Activated T-cell treated with anti-CD3 and anti-CD28 coated beads, Interleukin-2, amount 50 U/mL, for 4 hours (primary cell): ENCODE measurements around the gene STUM. TPM values are rescaled to one million over a fixed set of nuclear protein-coding genes. Genes with fewer than 3 reads are reported as not detected.

Experiments used
- ATAC-seq, 2 donors: fragments of 200-7000 bp; cut with Tn5 transposase; one replicate each; pipeline ENCODE4 v1.10.0; 2021
- DNase-seq: peaks from one replicate; pipeline ENCODE4 v3.0.0-alpha.2; 2020
- H3K27me3 Mint-ChIP-seq: one replicate; pipeline ENCODE4 v1.8.0; 2021; ENCODE audit warnings: low read depth, mixed read lengths
- H3K36me3 Mint-ChIP-seq: one replicate; pipeline ENCODE4 v1.8.0; 2022; ENCODE audit warnings: mixed read lengths; ENCODE audit not compliant: insufficient read depth
- H3K4me1 Mint-ChIP-seq: one replicate; pipeline ENCODE4 v1.8.0; 2021; ENCODE audit warnings: low read depth, mixed read lengths
- H3K4me3 Mint-ChIP-seq: one replicate; pipeline ENCODE4 v1.8.0; 2021; ENCODE audit warnings: mild to moderate bottlenecking, moderate library complexity, mixed read lengths
- H3K9me3 Mint-ChIP-seq: one replicate; pipeline ENCODE4 v1.8.0; 2021; ENCODE audit warnings: mixed read lengths
- total RNA-seq, 3 donors: library from RNA; stranded (reverse); gene quantifications; one replicate each; pipeline ENCODE4 v1.2.1, GENCODE V29; 2021

Gene STUM
- total RNA-seq, 3 donors from 2014 or later = not detected

- Mint-ChIP-seq H3K4me3 (no peak overlapping the region), H3K9me3 (peaks cover 4% of the 10 kb centered on the region)
Observed at GRCh38 chr1:226525750-226526149, 22.8 kb upstream of the STUM start.

GRCh38 chr1:226526801-226527595, 21.6 kb upstream of the STUM start:
- no peaks in the 10 kb centered on the region for H3K4me1 Mint-ChIP-seq
- no peak overlapping the region for H3K4me3 Mint-ChIP-seq
- H3K9me3 Mint-ChIP-seq = peaks cover 4% of the 10 kb centered on the region
- DNase-seq = no peak
- ATAC-seq = no peak
- H3K36me3 Mint-ChIP-seq = no peaks in the 10 kb centered on the region
- peaks cover 17% of the 10 kb centered on the region for H3K27me3 Mint-ChIP-seq

More at GRCh38 chr1:226525750-226526149, 22.8 kb upstream of the STUM start:
- no peak for ATAC-seq
- Mint-ChIP-seq H3K36me3 (no peaks in the 10 kb centered on the region), H3K4me1 (no peaks in the 10 kb centered on the region), H3K27me3 (peaks cover 11% of the 10 kb centered on the region)
- no peak for DNase-seq

DNA sequence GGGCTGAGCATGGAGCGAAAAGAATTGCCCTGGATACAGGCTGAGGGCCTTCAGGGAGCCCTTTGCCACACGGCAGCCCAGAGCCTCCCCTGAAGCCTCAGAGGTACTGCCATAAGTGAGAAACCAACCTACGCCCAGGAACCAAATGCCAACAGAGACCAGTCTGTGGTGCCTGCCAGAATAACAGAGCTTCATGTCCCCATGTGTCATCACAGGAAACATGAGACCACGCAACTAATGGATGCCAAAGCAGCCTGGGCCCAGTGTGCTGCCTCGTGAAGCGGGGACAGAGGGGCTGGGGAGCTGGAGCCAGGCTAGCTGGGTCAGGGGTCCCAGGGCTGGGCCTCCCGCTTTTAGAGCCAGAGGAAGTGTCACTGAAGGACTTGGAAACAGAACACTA, 18.7 kb upstream of the STUM start:
- Mint-ChIP-seq H3K27me3 (peaks cover 13% of the 10 kb centered on the region), H3K9me3 (no peaks in the 10 kb centered on the region), H3K36me3 (no peaks in the 10 kb centered on the region), H3K4me3 (no peak overlapping the region), H3K4me1 (no peaks in the 10 kb centered on the region)
- no peak for DNase-seq
- no peak for ATAC-seq

DNA sequence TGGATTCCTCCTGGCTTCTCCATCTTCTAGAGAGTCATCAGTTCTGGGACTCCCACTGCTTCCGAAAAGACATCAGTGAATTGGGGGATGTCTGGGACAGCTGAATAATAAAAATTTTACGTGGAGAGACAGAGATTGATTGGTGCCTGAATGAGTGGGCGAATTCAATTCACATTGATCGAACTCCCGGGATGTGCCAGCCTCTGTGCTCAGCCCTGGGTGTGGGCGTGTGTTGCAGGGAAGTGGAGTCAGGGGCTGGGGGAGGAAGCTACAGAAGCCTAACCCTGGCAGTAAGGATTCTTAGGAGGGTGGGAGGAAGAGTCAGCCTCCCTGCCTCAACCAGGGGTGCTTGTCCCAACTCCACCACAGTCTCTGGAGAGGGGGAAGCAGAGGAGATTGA, 18.0 kb upstream of the STUM start:
- H3K4me1 Mint-ChIP-seq = no peaks in the 10 kb centered on the region
- H3K27me3 Mint-ChIP-seq = peaks cover 13% of the 10 kb centered on the region

DNA sequence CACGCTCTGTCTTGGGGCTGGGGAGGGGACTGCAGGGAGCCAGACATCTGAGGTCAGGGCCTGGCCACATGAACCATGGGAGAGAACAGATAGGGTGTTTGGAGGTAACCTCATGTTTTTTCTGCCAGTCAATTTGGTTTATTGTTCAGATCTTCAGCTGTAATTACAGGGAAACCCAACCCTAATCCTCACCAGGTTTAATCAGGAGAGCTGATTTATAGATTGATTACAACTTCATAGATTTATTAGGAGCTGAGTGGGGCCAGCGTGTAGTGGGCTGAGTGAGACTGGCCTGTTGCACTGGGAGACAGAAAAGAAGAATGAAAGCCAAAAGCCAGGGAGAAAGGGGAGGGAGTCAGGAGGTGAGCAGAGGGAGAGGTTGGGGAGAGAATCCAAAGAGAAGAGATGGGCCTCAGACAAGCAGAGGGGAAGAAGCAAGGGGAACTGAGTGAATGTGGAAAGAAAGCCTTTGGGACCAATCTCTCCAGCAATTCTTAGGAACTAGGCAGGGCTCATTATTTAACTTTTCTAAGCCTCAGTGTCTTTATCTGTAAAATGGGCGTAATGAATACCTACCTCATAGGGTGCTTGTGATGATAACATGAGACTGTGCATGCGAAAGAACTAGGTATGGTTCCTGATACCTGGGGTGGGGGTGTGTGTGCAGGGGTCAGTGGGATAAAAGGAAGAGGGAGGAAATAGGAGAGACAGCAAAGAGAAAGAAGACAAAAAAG, 17.0 kb upstream of the STUM start:
- H3K9me3 Mint-ChIP-seq = no peaks in the 10 kb centered on the region
- no peaks in the 10 kb centered on the region for H3K4me1 Mint-ChIP-seq
- no peak overlapping the region for H3K4me3 Mint-ChIP-seq
- ATAC-seq = no peak
- no peak for DNase-seq
- H3K36me3 Mint-ChIP-seq = no peaks in the 10 kb centered on the region
- peaks cover 13% of the 10 kb centered on the region for H3K27me3 Mint-ChIP-seq

More for the DNA sequence above, 18.0 kb upstream of the STUM start:
- Mint-ChIP-seq H3K36me3 (no peaks in the 10 kb centered on the region), H3K9me3 (no peaks in the 10 kb centered on the region), H3K4me3 (no peak overlapping the region)
- ATAC-seq (no peak), DNase-seq (no peak)

DNA sequence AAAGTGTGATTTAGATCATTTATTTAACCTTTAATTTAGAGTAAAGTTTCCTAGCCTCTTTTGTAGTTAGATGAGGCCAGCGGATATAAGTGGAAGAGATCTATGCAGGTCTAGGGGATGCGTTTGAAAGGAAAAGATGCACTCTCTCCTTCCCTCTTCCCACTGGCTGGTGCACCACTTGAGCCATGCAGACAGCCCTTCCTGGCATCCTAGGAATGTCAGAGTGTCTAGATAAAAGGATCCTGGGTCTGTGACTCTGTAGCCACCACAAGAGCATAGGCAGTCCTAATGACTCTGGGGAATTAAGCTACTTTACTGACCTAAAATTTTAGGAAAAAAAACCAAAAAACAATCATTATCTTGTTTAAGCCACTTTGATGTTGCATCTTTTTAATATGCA, 16.0 kb upstream of the STUM start:
- Mint-ChIP-seq H3K9me3 (no peaks in the 10 kb centered on the region), H3K27me3 (peaks cover 13% of the 10 kb centered on the region), H3K4me3 (no peak overlapping the region), H3K36me3 (no peaks in the 10 kb centered on the region), H3K4me1 (no peaks in the 10 kb centered on the region)
- ATAC-seq = no peak
- DNase-seq = no peak

DNA sequence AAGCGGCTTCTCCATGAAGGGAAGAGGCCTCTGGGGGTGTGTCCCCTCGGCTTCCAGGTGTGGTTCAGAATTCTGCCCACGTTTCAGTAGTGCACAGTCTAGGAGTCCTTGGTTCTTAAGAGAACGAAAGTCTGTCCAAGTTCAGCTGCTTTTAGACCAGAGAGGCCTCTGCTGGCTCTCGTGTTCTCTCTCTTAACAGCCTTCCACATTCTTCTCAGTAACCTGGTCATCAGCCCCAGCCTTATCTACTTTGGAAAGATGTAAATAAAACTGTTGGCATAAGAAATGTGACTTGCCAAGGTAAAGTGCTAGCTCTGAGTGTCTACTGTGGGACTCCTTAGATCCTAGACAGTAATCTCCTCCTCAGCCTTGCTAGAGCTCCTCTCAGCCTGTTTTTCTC, 15.3 kb upstream of the STUM start:
- peaks cover 12% of the 10 kb centered on the region for H3K27me3 Mint-ChIP-seq
- no peaks in the 10 kb centered on the region for H3K9me3 Mint-ChIP-seq
- H3K36me3 Mint-ChIP-seq = no peaks in the 10 kb centered on the region
- no peak overlapping the region for H3K4me3 Mint-ChIP-seq
- no peak for ATAC-seq
- no peaks in the 10 kb centered on the region for H3K4me1 Mint-ChIP-seq
- no peak for DNase-seq

- H3K4me1 Mint-ChIP-seq = no peaks in the 10 kb centered on the region
- no peaks in the 10 kb centered on the region for H3K36me3 Mint-ChIP-seq
- no peak for DNase-seq
- no peak for ATAC-seq
- peaks cover 11% of the 10 kb centered on the region for H3K27me3 Mint-ChIP-seq
- H3K9me3 Mint-ChIP-seq = no peaks in the 10 kb centered on the region
- no peak overlapping the region for H3K4me3 Mint-ChIP-seq
Observed at GRCh38 chr1:226534098-226534497, 14.5 kb upstream of the STUM start.

DNA sequence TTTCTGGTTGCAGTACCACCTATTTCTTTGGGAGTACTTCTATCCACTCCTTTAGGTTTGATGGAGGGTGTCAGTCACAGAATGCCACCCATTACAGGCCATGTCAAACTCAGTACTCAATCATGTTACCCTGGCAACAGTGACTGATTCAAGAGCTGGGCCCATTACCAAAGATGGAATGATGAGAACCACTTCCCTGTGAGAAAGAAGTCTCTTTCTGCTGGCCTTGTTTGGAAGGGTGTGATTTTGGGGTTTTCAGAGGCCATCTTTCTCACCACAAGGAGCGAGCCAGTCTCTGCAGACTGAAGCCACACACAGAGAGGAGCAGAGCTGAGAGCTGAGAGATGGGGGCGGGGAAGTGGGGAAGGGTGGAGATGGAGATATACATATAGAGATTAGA, 13.9 kb upstream of the STUM start:
- no peaks in the 10 kb centered on the region for H3K36me3 Mint-ChIP-seq
- no peak for ATAC-seq
- no peaks in the 10 kb centered on the region for H3K9me3 Mint-ChIP-seq
- DNase-seq = no peak
- H3K4me1 Mint-ChIP-seq = no peaks in the 10 kb centered on the region
- no peak overlapping the region for H3K4me3 Mint-ChIP-seq
- H3K27me3 Mint-ChIP-seq = peaks cover 10% of the 10 kb centered on the region

DNA sequence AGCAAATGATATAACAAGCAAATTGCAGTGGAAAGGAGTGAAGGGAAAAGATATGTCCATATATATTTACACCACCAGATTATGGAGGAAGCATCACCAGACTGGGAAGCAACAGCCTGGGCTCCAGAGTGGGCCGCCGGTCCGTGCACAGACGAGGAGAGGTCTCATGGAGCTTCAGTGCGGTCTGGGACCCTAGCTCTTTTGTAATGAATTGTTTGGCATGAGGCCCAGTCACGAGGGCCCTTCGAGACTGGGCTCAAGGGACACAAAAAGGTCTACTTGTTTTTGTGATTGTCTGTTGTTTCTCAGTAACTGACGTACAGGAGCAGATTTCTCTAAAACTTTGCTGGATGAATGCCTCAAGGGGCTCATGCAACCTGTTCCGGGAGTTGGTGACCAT, 12.9 kb upstream of the STUM start:
- Mint-ChIP-seq H3K4me3 (no peak overlapping the region), H3K36me3 (no peaks in the 10 kb centered on the region)
- no peak for ATAC-seq

DNA sequence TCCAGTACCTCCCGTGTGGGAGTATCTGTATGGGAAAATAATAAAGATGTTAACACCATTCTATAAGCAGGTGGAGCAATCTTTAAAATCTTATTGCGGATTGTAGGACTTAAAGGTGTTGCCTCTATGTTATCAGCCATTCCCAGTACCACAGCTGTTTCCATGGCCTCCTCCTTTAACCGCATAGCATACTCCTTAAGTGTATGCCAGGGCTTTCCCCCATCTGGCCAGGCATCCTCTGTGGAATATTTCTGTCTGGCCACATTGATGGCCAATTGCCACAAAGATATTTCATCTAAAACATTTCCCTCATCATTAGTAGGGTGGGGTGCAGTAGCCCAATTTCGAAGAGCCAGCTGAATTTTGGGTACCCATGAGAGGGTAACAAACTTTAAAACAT, 7.3 kb upstream of the STUM start:
- Mint-ChIP-seq H3K36me3 (no peaks in the 10 kb centered on the region), H3K9me3 (no peaks in the 10 kb centered on the region), H3K4me3 (no peak overlapping the region), H3K27me3 (peaks cover 7% of the 10 kb centered on the region), H3K4me1 (no peaks in the 10 kb centered on the region)
- DNase-seq (no peak), ATAC-seq (no peak)

More for the DNA sequence above, 12.9 kb upstream of the STUM start:
- Mint-ChIP-seq H3K27me3 (peaks cover 7% of the 10 kb centered on the region), H3K9me3 (no peaks in the 10 kb centered on the region), H3K4me1 (no peaks in the 10 kb centered on the region)
- no peak for DNase-seq

DNA sequence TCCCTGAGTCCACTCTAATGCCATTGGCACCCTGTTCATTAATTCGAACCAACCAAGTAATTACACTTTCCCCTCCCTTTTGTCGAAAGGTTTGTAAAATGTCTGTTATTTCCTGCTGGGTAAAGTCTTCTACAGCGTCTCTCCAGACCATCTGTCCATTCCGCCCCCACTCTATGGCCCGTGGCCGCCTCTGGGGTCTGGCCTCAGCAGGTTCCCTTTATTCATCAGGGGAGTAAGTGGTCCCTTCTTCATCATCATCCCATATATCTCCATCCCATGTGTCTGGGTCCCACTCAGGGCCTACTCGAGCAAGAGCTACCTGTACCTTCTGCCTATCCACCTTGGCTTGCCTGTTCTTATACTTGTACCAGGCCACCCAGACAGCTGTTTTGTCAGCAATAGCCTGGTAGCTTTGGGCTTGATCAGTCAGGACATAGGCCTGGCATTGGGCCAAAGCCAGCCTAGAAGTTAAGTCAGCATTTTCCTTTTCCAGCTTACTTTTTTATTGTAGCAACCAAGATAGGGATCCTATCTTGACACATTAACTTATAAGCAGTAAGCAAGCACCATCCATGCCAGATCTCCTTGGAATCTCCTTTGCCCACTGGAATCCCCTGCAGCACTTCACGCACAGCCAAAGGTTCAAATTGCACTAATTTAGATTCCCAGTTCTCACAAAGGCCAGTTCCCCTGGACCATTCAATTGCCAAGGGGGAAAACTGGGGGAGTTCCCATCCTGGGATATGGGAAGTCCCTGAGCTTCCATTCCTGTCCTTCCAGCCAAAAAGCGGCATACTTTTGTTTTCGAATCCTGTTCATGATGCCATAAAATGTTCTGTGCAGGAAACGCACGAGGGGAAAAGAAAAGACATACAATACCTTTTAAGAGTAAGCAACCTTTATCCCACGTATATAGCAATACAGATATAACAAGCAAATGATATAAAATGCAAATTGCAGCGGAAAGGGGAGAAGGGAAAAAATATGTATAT, 6.6 kb upstream of the STUM start:
- ATAC-seq = no peak
- Mint-ChIP-seq H3K36me3 (no peaks in the 10 kb centered on the region), H3K4me1 (no peaks in the 10 kb centered on the region), H3K9me3 (no peaks in the 10 kb centered on the region), H3K27me3 (peaks cover 13% of the 10 kb centered on the region), H3K4me3 (no peak overlapping the region)
- no peak for DNase-seq

DNA sequence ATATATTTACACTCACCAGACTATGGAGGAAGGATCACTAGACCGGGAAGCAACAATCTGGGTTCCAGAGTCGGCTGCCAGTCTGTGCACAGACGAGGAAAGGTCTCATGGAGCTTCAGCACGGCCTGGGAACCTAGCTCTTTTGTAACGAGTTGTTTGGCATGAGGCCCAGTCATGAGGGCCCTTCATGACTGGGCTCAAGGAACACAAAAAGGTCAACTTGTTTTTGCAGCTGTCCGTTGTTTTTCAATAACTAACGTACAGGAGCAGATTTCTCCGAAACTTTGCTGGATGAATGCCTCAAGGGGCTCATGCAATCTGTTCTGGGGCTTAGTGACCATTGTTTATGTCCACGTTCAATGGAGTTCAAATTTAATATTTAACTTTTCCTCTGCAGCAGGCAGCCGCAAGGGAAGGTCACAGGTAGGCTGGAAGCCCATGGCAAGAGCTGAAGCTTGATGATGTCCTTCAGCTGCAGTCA, 5.9 kb upstream of the STUM start:
- Mint-ChIP-seq H3K9me3 (no peaks in the 10 kb centered on the region), H3K4me1 (no peaks in the 10 kb centered on the region), H3K36me3 (no peaks in the 10 kb centered on the region), H3K27me3 (peaks cover 15% of the 10 kb centered on the region), H3K4me3 (no peak overlapping the region)
- ATAC-seq (no peak), DNase-seq (no peak)
